ENCODE measurements around the gene TMBIM4.

- TF ChIP-seq CTCF (IDR thresholded peaks at IDR 0.05): no peak
- TF ChIP-seq POLR2A (IDR thresholded peaks at IDR 0.05): no peak
Observed at GRCh38 chr12:66156654-66157053, 13.1 kb downstream of the TMBIM4 start.

Measured in esophagus squamous epithelium (tissue), 4 donors.